Loucy (cell line): ENCODE results near the gene TTC14.

Source experiments
- H2AFZ ChIP-seq: fragments of 200-600 bp; sonication (generic); 2 replicates; pipeline ENCODE4 v1.6.0; 2016; ENCODE audit warnings: antibody characterized with exemption, mild to moderate bottlenecking, low read length, moderate library complexity
- H3F3A ChIP-seq: fragments of 200-600 bp; 2 replicates; pipeline ENCODE4 v1.6.0; 2016; ENCODE audit warnings: antibody characterized with exemption, low read depth, mild to moderate bottlenecking
- H3K27me3 ChIP-seq: fragments of 200-600 bp; sonication (generic); 2 replicates; pipeline ENCODE4 v1.6.1; 2014; ENCODE audit warnings: low read length, mild to moderate bottlenecking; ENCODE audit not compliant: insufficient read depth, poor library complexity, severe bottlenecking
- H3K36me3 ChIP-seq: fragments of 200-600 bp; sonication (generic); 2 replicates; pipeline ENCODE4 v1.6.1; 2016; ENCODE audit warnings: low read length; ENCODE audit not compliant: insufficient read depth
- H3K4me1 ChIP-seq: fragments of 200-600 bp; sonication (generic); 2 replicates; pipeline ENCODE4 v1.5.1; 2014; ENCODE audit warnings: low read length, mild to moderate bottlenecking; ENCODE audit not compliant: insufficient read depth, poor library complexity, severe bottlenecking
- H3K4me2 ChIP-seq: fragments of 200-600 bp; sonication (generic); 2 replicates; pipeline ENCODE4 v1.6.0; 2014; ENCODE audit warnings: antibody characterized with exemption, low read length, low read depth, mild to moderate bottlenecking; ENCODE audit not compliant: poor library complexity, severe bottlenecking
- H3K4me3 ChIP-seq: fragments of 200-600 bp; sonication (generic); 2 replicates; pipeline ENCODE4 v1.5.1; 2014; ENCODE audit warnings: low read length, mild to moderate bottlenecking, mixed read lengths; ENCODE audit not compliant: poor library complexity, severe bottlenecking
- H3K79me2 ChIP-seq: fragments of 200-600 bp; sonication (generic); 2 replicates; pipeline ENCODE4 v1.6.1; 2014; ENCODE audit warnings: low read length; ENCODE audit not compliant: insufficient read depth
- H3K9ac ChIP-seq: fragments of 200-600 bp; sonication (generic); 2 replicates; pipeline ENCODE4 v1.6.0; 2014; ENCODE audit warnings: mild to moderate bottlenecking, low read depth, low read length, moderate library complexity; ENCODE audit not compliant: poor library complexity, severe bottlenecking
- H3K9me2 ChIP-seq: fragments of 200-600 bp; sonication (generic); replicated peaks from 2 replicates; pipeline ENCODE4 v1.6.1; 2016; ENCODE audit warnings: low read depth, low read length, mixed read lengths
- H3K9me3 ChIP-seq: fragments of 200-600 bp; sonication (generic); 2 replicates; pipeline ENCODE4 v1.6.1; 2014; ENCODE audit warnings: mild to moderate bottlenecking, antibody characterized with exemption, low read length, low read depth; ENCODE audit not compliant: insufficient read depth
- H4K20me1 ChIP-seq: fragments of 200-600 bp; sonication (generic); 2 replicates; pipeline ENCODE4 v1.6.0; 2014; ENCODE audit warnings: antibody characterized with exemption, low read length, mild to moderate bottlenecking; ENCODE audit not compliant: insufficient read depth, poor library complexity, severe bottlenecking
- EZH2phosphoT487 ChIP-seq: fragments of 200-600 bp; IDR thresholded peaks from 2 replicates; pipeline ENCODE4 v1.6.1; 2018; ENCODE audit warnings: antibody characterized with exemption, mild to moderate bottlenecking, moderate library complexity, borderline replicate concordance
- TF ChIP-seq, protein P1 (sequence below): fragments of 200-600 bp; sonication (generic); conservative IDR thresholded peaks from 2 replicates; pipeline ENCODE4 v1.5.1; 2014; ENCODE audit warnings: mild to moderate bottlenecking, antibody characterized with exemption, low read length

TTC14 gene

DNA sequence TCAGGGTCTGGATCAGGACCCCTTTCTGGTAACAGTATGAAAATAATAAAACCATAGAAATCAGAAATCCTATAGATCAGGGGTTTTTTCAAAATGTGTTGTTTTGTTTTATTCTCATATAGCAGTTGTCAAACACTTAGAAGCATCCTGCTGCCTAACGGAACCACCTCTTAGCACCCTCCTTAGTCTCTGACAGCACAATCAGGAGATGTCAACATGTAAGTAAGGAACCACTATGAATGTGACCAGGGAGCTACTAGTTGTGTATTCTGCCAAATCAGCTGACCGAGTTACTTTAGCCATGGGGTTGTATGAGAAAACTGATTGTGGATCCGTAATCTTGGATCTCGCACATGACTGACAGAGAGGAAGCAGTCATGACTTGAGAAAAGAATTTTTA lies 55.1 kb downstream of the TTC14 start:
- Histone ChIP-seq H3K4me2 (no peak overlapping the region), H3K4me3 (no peak overlapping the region), H3K9me3 (no peaks in the 10 kb centered on the region), H2AFZ (no peak overlapping the region), H3K9ac (no peak overlapping the region), H4K20me1 (no peaks in the 10 kb centered on the region), H3K79me2 (no peaks in the 10 kb centered on the region), H3K36me3 (no peaks in the 10 kb centered on the region), H3K9me2 (no peaks in the 10 kb centered on the region), H3K27me3 (no peaks in the 10 kb centered on the region), H3K4me1 (no peaks in the 10 kb centered on the region), H3F3A (no peaks in the 10 kb centered on the region)
- no peak for TF ChIP-seq EZH2phosphoT487
- TF ChIP-seq, protein P1, sequence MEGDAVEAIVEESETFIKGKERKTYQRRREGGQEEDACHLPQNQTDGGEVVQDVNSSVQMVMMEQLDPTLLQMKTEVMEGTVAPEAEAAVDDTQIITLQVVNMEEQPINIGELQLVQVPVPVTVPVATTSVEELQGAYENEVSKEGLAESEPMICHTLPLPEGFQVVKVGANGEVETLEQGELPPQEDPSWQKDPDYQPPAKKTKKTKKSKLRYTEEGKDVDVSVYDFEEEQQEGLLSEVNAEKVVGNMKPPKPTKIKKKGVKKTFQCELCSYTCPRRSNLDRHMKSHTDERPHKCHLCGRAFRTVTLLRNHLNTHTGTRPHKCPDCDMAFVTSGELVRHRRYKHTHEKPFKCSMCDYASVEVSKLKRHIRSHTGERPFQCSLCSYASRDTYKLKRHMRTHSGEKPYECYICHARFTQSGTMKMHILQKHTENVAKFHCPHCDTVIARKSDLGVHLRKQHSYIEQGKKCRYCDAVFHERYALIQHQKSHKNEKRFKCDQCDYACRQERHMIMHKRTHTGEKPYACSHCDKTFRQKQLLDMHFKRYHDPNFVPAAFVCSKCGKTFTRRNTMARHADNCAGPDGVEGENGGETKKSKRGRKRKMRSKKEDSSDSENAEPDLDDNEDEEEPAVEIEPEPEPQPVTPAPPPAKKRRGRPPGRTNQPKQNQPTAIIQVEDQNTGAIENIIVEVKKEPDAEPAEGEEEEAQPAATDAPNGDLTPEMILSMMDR: no peak
